Measurements from ENCODE around the gene KRTAP4-11.
"Not testable (repeated sequence)": the region's sequence is repeated elsewhere in the genome, so short reads cannot be mapped to it uniquely, and the experiment has no call there.

The KRTAP4-11 gene

GRCh38 chr17:41133880-41134735, 15.9 kb upstream of the KRTAP4-11 start:
- H3K4me3 ChIP-seq (ENCODE audit: low read depth, low read length): no peak overlapping the region
- TF ChIP-seq CTCF (IDR thresholded peaks at IDR 0.05; ENCODE audit: low read depth, low read length, missing control alignments): no peak
- DNase-seq (ENCODE audit: low read depth): no peak

- DNase-seq (ENCODE audit: low read depth): no peak
- no peak overlapping the region for H3K4me3 ChIP-seq (ENCODE audit: low read depth, low read length)
- TF ChIP-seq CTCF (IDR thresholded peaks at IDR 0.05; ENCODE audit: low read depth, low read length, missing control alignments): no peak
Observed at GRCh38 chr17:41131979-41132378, 13.8 kb upstream of the KRTAP4-11 start.

- no peak for TF ChIP-seq CTCF (IDR thresholded peaks at IDR 0.05; ENCODE audit: low read depth, low read length, missing control alignments)
- no peak for DNase-seq (ENCODE audit: low read depth)
Observed at GRCh38 chr17:41127371-41127770, 9.2 kb upstream of the KRTAP4-11 start.

GRCh38 chr17:41126412-41126811, 8.2 kb upstream of the KRTAP4-11 start:
- no peak overlapping the region for H3K4me3 ChIP-seq (ENCODE audit: low read depth, low read length)
- TF ChIP-seq CTCF (IDR thresholded peaks at IDR 0.05; ENCODE audit: low read depth, low read length, missing control alignments): no peak
- no peak for DNase-seq (ENCODE audit: low read depth)

More at GRCh38 chr17:41127371-41127770, 9.2 kb upstream of the KRTAP4-11 start:
- no peak overlapping the region for H3K4me3 ChIP-seq (ENCODE audit: low read depth, low read length)

- no peak overlapping the region for H3K4me3 ChIP-seq (ENCODE audit: low read depth, low read length)
- no peak for TF ChIP-seq CTCF (IDR thresholded peaks at IDR 0.05; ENCODE audit: low read depth, low read length, missing control alignments)
- no peak for DNase-seq (ENCODE audit: low read depth)
Observed at GRCh38 chr17:41125064-41125463, 6.9 kb upstream of the KRTAP4-11 start.

- not testable (repeated sequence) for DNase-seq (ENCODE audit: low read depth); H3K4me3 ChIP-seq (ENCODE audit: low read depth, low read length)
Observed at GRCh38 chr17:41123991-41124371, 5.8 kb upstream of the KRTAP4-11 start, which contains the start of gene KRTAP4-12. TSS of gene KRTAP4-12 (minus strand) at chr17:41124182. CDS start at chr17:41124122, 60 bp downstream.

- not testable (repeated sequence) for DNase-seq (ENCODE audit: low read depth); H3K4me3 ChIP-seq (ENCODE audit: low read depth, low read length)
Observed at GRCh38 chr17:41123292-41123990, 5.3 kb upstream of the KRTAP4-11 start.

All from GM12864 (cell line).